SK-N-MC (cell line): ENCODE data around the gene TRIM2.

ENCODE experiments used
- EZH2 ChIP-seq: fragments of 200-600 bp; sonication (generic); IDR thresholded peaks from one replicate; pipeline ENCODE4 v1.6.1; 2017; ENCODE audit warnings: antibody characterized with exemption
- FOXP2 ChIP-seq: optimal IDR thresholded peaks from 2 replicates; pipeline ENCODE3; 2011; ENCODE audit warnings: mild to moderate bottlenecking, moderate library complexity; ENCODE audit not compliant: insufficient read depth; ENCODE audit errors: extremely low read length, control extremely low read depth
- POLR2AphosphoS5 ChIP-seq: IDR thresholded peaks from 2 replicates; pipeline ENCODE4 v1.6.1; 2012; ENCODE audit warnings: mild to moderate bottlenecking, low read depth, low read length, borderline replicate concordance

GRCh38 chr4:153372967-153373562 is 168.8 kb downstream of the TRIM2 start:
- TF ChIP-seq POLR2AphosphoS5 (no peak), EZH2 (no peak), FOXP2 (no peak)
